ENCODE results near the gene NCOR1.

DNA sequence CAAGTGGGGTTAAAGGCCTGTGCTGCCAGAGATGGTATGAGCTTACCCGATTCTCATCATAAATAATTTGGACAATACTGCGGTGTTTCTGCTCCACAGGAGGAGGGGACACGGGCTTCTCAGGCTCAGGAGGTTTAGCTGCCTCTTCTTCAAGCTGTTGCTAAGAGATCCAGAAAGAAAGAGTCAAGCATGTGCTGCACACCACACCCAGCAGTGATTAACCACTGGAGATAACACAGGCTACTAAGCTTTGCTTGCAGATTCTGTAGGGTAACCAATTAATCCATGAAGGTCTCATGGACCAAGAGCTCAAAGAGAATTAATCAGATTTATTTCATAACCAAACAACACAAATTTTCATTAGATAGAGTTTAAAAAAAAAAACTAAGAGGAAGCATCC is 56.6 kb downstream of the NCOR1 start:
- TF ChIP-seq, protein P1, sequence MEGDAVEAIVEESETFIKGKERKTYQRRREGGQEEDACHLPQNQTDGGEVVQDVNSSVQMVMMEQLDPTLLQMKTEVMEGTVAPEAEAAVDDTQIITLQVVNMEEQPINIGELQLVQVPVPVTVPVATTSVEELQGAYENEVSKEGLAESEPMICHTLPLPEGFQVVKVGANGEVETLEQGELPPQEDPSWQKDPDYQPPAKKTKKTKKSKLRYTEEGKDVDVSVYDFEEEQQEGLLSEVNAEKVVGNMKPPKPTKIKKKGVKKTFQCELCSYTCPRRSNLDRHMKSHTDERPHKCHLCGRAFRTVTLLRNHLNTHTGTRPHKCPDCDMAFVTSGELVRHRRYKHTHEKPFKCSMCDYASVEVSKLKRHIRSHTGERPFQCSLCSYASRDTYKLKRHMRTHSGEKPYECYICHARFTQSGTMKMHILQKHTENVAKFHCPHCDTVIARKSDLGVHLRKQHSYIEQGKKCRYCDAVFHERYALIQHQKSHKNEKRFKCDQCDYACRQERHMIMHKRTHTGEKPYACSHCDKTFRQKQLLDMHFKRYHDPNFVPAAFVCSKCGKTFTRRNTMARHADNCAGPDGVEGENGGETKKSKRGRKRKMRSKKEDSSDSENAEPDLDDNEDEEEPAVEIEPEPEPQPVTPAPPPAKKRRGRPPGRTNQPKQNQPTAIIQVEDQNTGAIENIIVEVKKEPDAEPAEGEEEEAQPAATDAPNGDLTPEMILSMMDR (IDR thresholded peaks at IDR 0.05; ENCODE audit: insufficient read depth, low read length, poor library complexity, severe bottlenecking), result no peak
- TF ChIP-seq EZH2phosphoT487 (conservative IDR thresholded peaks at IDR 0.05; ENCODE audit: low read length), result no peak
